ENCODE data around the gene TUBG2.
A peak's percentile ranks its signal among the peaks of the same experiment; 100 is the strongest.
"Not testable (repeated sequence)": the region's sequence is repeated elsewhere in the genome, so short reads cannot be mapped to it uniquely, and the experiment has no call there.

The TUBG2 gene

DNA sequence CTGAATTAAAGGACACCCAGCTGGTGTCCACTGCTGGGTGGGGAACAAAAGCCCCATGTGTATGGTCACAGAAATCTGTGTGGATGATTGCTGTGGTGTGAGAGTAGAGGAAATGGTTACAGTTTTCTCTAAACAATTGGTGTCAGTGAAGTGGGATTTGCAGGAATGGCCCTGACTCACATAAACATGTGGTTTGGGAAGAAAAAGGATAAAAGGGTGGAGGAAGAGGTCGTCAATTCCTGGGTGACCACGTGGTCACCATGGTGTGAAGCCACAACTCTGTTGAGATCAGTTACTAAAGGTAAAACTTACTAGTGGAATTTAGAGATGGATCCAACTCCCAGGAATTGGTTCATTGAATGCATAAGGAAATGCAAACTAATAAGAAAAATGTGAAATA, 3.6 kb upstream of the TUBG2 start:
- no peak for DNase-seq (ENCODE audit: low spot score)

- no peak for DNase-seq (ENCODE audit: low spot score)
Observed at GRCh38 chr17:42657824-42658588, 1.1 kb upstream of the TUBG2 start.

- DNase-seq (ENCODE audit: low spot score), result not testable (repeated sequence)
Observed at GRCh38 chr17:42659932-42660274, 819 bp downstream of the TUBG2 start.

GRCh38 chr17:42660692-42661345, 1.7 kb downstream of the TUBG2 start:
- peak; percentile 70 for DNase-seq (ENCODE audit: low spot score)

- DNase-seq (ENCODE audit: low spot score), result no peak
Observed at GRCh38 chr17:42665581-42666001, 6.5 kb downstream of the TUBG2 start.

- DNase-seq (ENCODE audit: low spot score), result not testable (repeated sequence)
Observed at GRCh38 chr17:42666126-42666525, 7.0 kb downstream of the TUBG2 start.

DNA sequence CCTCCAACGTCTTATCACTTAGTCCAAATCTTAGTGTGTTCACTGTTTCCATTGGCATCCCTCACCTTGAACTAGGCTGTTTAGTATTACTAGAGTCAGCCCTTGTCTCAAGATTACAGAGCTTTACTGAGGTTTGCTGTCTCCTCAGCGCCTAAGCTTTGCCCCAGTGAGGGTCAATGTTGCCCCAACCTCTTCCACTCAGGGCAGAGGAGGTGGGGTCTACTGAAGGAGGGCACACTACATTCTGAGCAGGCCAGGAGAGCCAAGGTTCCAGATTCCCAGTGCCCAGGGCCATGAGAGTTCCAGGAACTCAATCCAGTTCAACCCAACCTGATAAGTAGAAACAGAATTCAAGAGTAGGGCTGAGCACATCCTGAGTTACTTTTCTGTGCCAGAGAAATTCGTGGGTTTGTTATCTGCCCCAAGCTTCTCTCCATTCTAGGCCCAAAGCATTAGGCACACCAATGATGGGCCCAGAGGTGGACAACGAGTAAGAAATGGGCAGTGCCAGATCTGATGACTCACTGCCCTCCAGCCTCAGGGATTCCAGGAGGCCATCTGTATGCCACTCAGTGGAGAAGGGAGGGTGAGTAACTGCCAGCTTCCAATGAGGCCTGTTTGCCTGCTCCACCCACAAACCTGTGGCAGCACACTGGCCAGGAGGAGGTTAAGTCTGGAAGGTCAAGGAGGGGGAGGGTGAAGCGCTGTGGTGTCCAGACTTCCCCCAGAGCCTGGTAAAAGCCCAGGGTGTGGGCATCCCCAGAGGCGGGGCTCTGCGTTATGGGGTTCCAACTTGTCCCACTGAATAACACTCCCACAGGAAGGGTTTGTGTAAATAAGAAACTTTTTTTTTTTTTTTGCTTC, 8.2 kb downstream of the TUBG2 start:
- peak; percentile 88 for DNase-seq (ENCODE audit: low spot score)

- no peak for DNase-seq (ENCODE audit: low spot score)
Observed at GRCh38 chr17:42669705-42669976, 10.6 kb downstream of the TUBG2 start.

DNA sequence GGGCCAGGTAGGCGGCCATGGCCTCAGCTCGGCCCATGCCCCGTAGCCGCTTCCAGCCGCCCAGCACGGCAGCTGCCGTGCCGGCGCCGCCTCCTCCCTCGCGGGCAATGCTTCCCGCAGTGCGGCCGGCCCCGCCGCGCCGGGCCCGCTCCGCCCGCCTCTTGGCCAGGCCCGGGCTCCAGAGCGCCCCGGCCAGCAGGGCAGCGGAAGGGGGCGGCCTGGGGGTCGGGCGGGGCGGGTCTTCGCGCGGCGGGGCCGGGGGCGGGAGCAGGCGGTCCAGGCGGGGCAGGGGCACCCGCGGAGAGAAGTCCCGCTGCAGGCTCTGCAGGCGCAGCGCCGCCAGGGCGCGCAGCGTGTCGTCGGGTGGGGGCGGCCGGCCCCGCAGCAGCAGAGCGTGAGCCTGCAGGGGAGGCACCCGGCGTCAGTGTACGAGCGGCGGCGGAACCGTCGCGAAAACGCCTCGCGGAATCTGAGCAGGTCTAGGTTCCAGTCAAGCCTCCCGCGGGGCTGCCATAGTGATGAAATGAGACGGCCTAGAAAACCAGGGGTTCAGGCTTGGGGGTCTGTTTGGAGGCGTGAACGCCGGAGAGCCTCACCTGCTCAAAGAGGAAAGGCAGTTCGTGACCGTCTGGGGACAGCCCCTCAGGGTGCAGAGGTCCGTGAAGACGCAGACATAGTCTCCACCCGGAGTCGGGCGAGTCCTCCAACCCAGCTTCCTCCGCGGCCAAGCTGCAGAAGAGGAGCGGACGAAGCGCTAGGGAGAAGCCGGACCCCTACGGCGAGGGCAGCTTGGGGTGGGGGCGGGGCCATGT, 11.1 kb downstream of the TUBG2 start:
- no peak for DNase-seq (ENCODE audit: low spot score)

- DNase-seq (ENCODE audit: low spot score), result no peak
Observed at GRCh38 chr17:42670789-42671657, 11.9 kb downstream of the TUBG2 start.

- no peak for DNase-seq (ENCODE audit: low spot score)
Observed at GRCh38 chr17:42672038-42672437, 13.0 kb downstream of the TUBG2 start.

DNA sequence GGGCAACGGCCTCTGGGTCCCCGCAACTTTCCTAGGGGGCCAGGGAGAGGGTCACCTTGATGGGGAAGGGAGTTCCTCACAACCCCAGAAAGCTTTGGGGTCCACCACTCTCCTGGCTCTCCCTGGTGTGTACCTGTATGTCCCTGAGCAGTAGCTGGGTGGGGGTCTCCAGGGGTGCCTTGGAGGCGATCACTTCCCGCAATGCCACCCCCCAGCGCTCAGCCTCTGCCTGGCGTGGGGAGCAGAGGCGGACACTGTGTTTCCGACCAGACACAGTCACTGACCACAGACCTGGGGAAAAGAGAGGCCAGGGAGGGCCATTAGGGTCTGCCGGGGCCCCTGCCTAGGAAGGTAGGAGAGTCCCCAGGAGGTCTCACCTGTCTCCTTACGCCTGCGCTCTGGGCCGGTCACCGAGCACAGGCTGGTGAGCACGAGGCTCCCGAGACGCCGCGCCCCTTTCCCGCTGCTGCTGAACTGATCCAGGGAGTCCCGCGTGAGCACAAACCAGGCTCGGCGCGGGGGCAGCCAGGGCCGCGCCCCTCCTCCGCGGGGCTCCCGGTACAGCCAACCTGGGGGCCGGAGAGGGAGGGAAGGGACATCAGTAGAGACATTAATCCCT, 14.3 kb downstream of the TUBG2 start:
- no peak for DNase-seq (ENCODE audit: low spot score)

GRCh38 chr17:42673885-42674754, 15.0 kb downstream of the TUBG2 start:
- peak; percentile 74 for DNase-seq (ENCODE audit: low spot score)

DNA sequence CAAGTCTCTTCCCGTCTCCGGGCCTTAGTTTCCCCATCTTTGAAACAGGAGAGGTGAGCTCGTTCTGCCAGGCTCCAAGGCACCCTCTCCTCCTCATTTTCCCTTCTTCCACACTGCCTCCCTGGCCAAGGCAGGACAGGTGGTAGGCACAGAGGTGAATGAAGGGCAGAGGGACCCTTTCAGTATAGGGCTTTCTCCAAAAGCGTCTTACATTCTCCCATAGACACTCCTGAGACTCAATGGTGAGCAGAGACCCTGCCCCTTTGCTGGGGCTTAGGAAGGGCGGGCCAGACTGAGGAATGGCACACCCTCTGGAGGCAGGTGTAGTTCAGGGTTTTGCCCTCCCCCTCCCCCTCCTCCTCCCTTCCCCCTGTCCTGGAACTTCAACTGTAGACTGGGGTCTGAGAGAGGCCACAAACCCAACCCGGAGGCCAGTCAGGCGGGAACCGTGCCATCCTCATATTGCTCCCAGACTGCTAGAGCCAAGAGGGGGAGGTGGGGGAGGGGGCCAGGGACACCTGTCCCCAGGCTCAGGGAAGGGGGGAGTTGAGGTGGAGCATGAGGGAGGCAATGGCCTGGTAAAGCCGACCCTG, 15.8 kb downstream of the TUBG2 start:
- no peak for DNase-seq (ENCODE audit: low spot score)

DNA sequence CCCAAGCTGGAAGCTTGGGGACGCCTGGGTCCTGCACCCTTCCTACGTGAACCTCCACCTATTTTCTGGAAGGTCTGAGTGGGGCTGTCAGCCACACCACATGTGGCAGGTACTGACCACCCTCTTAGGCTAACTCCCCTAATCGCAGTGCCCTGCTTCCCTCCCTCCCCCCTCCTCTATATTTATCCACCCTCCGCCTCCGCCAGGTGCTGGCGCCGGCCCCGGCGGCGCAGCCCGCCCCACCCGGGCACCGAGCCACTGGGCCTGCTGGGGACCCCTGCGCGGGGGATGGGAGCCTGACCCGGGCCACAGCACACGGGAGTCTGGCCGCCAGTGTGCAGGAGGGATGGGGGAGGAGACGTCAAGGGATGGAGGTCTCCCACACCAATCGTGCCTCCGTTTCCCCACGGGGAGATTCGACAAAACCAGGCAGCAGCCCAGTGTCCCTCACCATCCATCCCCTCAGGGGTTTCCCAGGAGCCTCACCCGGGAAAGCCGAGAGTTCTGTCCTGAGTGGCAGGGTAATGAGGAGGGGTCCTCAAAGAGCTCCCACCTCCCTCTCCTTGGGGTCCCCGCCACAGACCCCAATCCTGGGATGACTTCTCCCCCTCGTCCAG, 16.4 kb downstream of the TUBG2 start:
- no peak for DNase-seq (ENCODE audit: low spot score)

- peak; percentile 60 for DNase-seq (ENCODE audit: low spot score)
Observed at GRCh38 chr17:42675965-42676423, 16.9 kb downstream of the TUBG2 start.

- no peak for DNase-seq (ENCODE audit: low spot score)
Observed at GRCh38 chr17:42676424-42677011, 17.4 kb downstream of the TUBG2 start, which contains the start of gene PLEKHH3. PLEKHH3 (minus strand) TSS chr17:42676994; CDS start chr17:42676563, 431 bp downstream.

All from AG20443 (cell line).